ENCODE results near the gene COQ10A. TPM values are rescaled to one million over a fixed set of nuclear protein-coding genes. Genes with fewer than 3 reads are reported as not detected.

COQ10A gene
- total and polyA plus RNA-seq, 2 of the 13 experiments (the other 11 are each of a cell fraction or from before 2014, with no cell fraction given) = 21.0 to 37.3 TPM

GRCh38 chr12:56299308-56299852 lies 32.6 kb downstream of the COQ10A start (continued):
- TF ChIP-seq ZNF704 (CRISPR knock-in tag; IDR thresholded peaks at IDR 0.05; ENCODE audit: borderline replicate concordance) = 0 out of 2 replicates have a peak, but pooled peaks have one; percentile 19
- TF ChIP-seq SIX1 (CRISPR knock-in tag; IDR thresholded peaks at IDR 0.05; ENCODE audit: borderline replicate concordance) = no peak
- no peak for TF ChIP-seq ZNF841 (CRISPR knock-in tag; IDR thresholded peaks at IDR 0.05; ENCODE audit: borderline replicate concordance)
- no peak for TF ChIP-seq NFYC (CRISPR knock-in tag; IDR thresholded peaks at IDR 0.05)
- peak in 1 of 2 experiments; percentile 38; a peak in 1 of 4 replicates for TF ChIP-seq POLR2A (IDR thresholded peaks at IDR 0.05; ENCODE audit: insufficient read depth in 1 of 2, low read depth in 2 of 2, low read length in 2 of 2)
- no peak for TF ChIP-seq ZNF512 (CRISPR knock-in tag; IDR thresholded peaks at IDR 0.05)
- TF ChIP-seq SYNCRIP (IDR thresholded peaks at IDR 0.05; ENCODE audit: insufficient read depth, low read depth, low read length) = no peak
- no peak for TF ChIP-seq MXD4 (CRISPR knock-in tag; IDR thresholded peaks at IDR 0.05)
- no peak for TF ChIP-seq ZNF644 (CRISPR knock-in tag; IDR thresholded peaks at IDR 0.05; ENCODE audit: low read depth)
- peak; percentile 2; the same call in 1 of the 2 replicates for TF ChIP-seq ZNF605 (CRISPR knock-in tag; IDR thresholded peaks at IDR 0.05)
- TF ChIP-seq DRAP1 (CRISPR knock-in tag; IDR thresholded peaks at IDR 0.05) = no peak
- TF ChIP-seq SMAD9 (CRISPR knock-in tag; IDR thresholded peaks at IDR 0.05) = no peak
- no peak for TF ChIP-seq ZBTB26 (CRISPR knock-in tag; IDR thresholded peaks at IDR 0.05; ENCODE audit: borderline replicate concordance)
- no peak for TF ChIP-seq ZNF234 (CRISPR knock-in tag; conservative IDR thresholded peaks at IDR 0.05)
- no peak for TF ChIP-seq ZNF670 (CRISPR knock-in tag; IDR thresholded peaks at IDR 0.05; ENCODE audit: borderline replicate concordance)
- TF ChIP-seq ZNF780A (CRISPR knock-in tag; IDR thresholded peaks at IDR 0.05) = no peak
- TF ChIP-seq YEATS4 (CRISPR knock-in tag; IDR thresholded peaks at IDR 0.05; ENCODE audit: borderline replicate concordance) = no peak
- no peak for TF ChIP-seq ARID3A (IDR thresholded peaks at IDR 0.05; ENCODE audit: low read depth, low read length)
- 0 out of 2 replicates have a peak, but pooled peaks have one; percentile 4 for TF ChIP-seq ARID5B (CRISPR knock-in tag; IDR thresholded peaks at IDR 0.05)
- TF ChIP-seq ZFP1 (CRISPR knock-in tag; IDR thresholded peaks at IDR 0.05) = no peak

Data from HepG2 (cell line).